ENCODE results near the gene SOCS1.

Gene SOCS1

GRCh38 chr16:11278681-11279628, 23.0 kb upstream of the SOCS1 start:
- Histone ChIP-seq H3K14ac (ENCODE audit: low read length) (no peak overlapping the region), H3K27ac (ENCODE audit: low read depth, low read length) (no peak overlapping the region), H4K8ac (ENCODE audit: low read depth, low read length) (no peak overlapping the region), H3K36me3 (ENCODE audit: control insufficient read depth in 1 of 2, insufficient read depth in 2 of 2, low read length in 2 of 2) (no peaks in the 10 kb centered on the region), H2AFZ (ENCODE audit: insufficient read depth, low read length, poor library complexity) (no peak overlapping the region), H3K79me2 (ENCODE audit: control insufficient read depth, insufficient read depth, low read length, poor library complexity) (no peaks in the 10 kb centered on the region), H3K4me2 (ENCODE audit: low read length) (no peak overlapping the region), H2BK5ac (ENCODE audit: low read depth, low read length, poor library complexity) (no peak overlapping the region), H3K79me1 (ENCODE audit: low read length) (no peaks in the 10 kb centered on the region), H3K4me3 (ENCODE audit: low read depth, low read length) (no peak overlapping the region), H2BK12ac (ENCODE audit: low read length) (no peak overlapping the region), H3K18ac (ENCODE audit: low read length) (no peak overlapping the region), H4K91ac (ENCODE audit: low read depth, low read length) (no peak overlapping the region), H3K23ac (ENCODE audit: low read length) (no peak overlapping the region), H2BK120ac (ENCODE audit: insufficient read depth, low read length, poor library complexity) (no peak overlapping the region), H3K9ac (ENCODE audit: low read length) (no peak overlapping the region), H3K4ac (ENCODE audit: low read depth, low read length) (no peak overlapping the region), H3K9me3 (ENCODE audit: insufficient read depth, low read depth, low read length) (no peaks in the 10 kb centered on the region), H4K12ac (ENCODE audit: low read depth, low read length) (no peak overlapping the region), H3K27me3 (ENCODE audit: insufficient read depth, low read length) (no peaks in the 10 kb centered on the region), H2AK5ac (ENCODE audit: low read length) (no peak overlapping the region), H3K4me1 (ENCODE audit: control insufficient read depth in 1 of 2, insufficient read depth in 2 of 2, low read length in 2 of 2) (no peaks in the 10 kb centered on the region)
- no peak for DNase-seq
- no CpG with 5 or more reads among the region's 7 CpGs for WGBS (ENCODE audit: extremely low coverage, insufficient coverage, insufficient read length)

- Histone ChIP-seq H2BK5ac (ENCODE audit: low read depth, low read length, poor library complexity) (no peak overlapping the region), H4K91ac (ENCODE audit: low read depth, low read length) (no peak overlapping the region), H3K79me1 (ENCODE audit: low read length) (no peaks in the 10 kb centered on the region), H3K27me3 (ENCODE audit: insufficient read depth, low read length) (no peaks in the 10 kb centered on the region), H4K8ac (ENCODE audit: low read depth, low read length) (no peak overlapping the region), H2AFZ (ENCODE audit: insufficient read depth, low read length, poor library complexity) (no peak overlapping the region), H3K18ac (ENCODE audit: low read length) (no peak overlapping the region), H4K12ac (ENCODE audit: low read depth, low read length) (no peak overlapping the region), H3K4me3 (ENCODE audit: low read depth, low read length) (no peak overlapping the region), H3K14ac (ENCODE audit: low read length) (no peak overlapping the region), H3K9ac (ENCODE audit: low read length) (no peak overlapping the region), H3K36me3 (ENCODE audit: control insufficient read depth in 1 of 2, insufficient read depth in 2 of 2, low read length in 2 of 2) (no peaks in the 10 kb centered on the region), H2BK12ac (ENCODE audit: low read length) (no peak overlapping the region), H3K4ac (ENCODE audit: low read depth, low read length) (no peak overlapping the region), H2BK120ac (ENCODE audit: insufficient read depth, low read length, poor library complexity) (no peak overlapping the region), H2AK5ac (ENCODE audit: low read length) (no peak overlapping the region), H3K27ac (ENCODE audit: low read depth, low read length) (no peak overlapping the region), H3K23ac (ENCODE audit: low read length) (no peak overlapping the region), H3K4me1 (ENCODE audit: control insufficient read depth in 1 of 2, insufficient read depth in 2 of 2, low read length in 2 of 2) (peaks cover 0 to 5% of the 10 kb centered on the region in 2 experiments), H3K9me3 (ENCODE audit: insufficient read depth, low read depth, low read length) (no peaks in the 10 kb centered on the region), H3K79me2 (ENCODE audit: control insufficient read depth, insufficient read depth, low read length, poor library complexity) (no peaks in the 10 kb centered on the region), H3K4me2 (ENCODE audit: low read length) (no peak overlapping the region)
- no CpG with 5 or more reads among the region's 12 CpGs for WGBS (ENCODE audit: extremely low coverage, insufficient coverage, insufficient read length)
- no peak for DNase-seq
These were observed 21.8 kb upstream of the SOCS1 start for GRCh38 chr16:11277607-11278337.

GRCh38 chr16:11276896-11277593, 21.0 kb upstream of the SOCS1 start:
- H3K79me1 ChIP-seq (ENCODE audit: low read length): no peaks in the 10 kb centered on the region

GRCh38 chr16:11276143-11276895, 20.3 kb upstream of the SOCS1 start, which contains the start of gene PRM2:
PRM2 (minus strand) TSS chr16:11276480; CDS start chr16:11276370, 110 bp downstream.
- no peak within 1 kb of the TSS for H2AFZ ChIP-seq (ENCODE audit: insufficient read depth, low read length, poor library complexity)
- H3K79me2 ChIP-seq (ENCODE audit: control insufficient read depth, insufficient read depth, low read length, poor library complexity): no peaks in the 10 kb centered on the region
- no peaks in the 10 kb centered on the region for H3K27me3 ChIP-seq (ENCODE audit: insufficient read depth, low read length)
- no peak within 1 kb of the TSS for H3K9ac ChIP-seq (ENCODE audit: low read length)
- peak within 1 kb of the TSS; percentile 26 for H3K4me3 ChIP-seq (ENCODE audit: low read depth, low read length)
- H3K27ac ChIP-seq (ENCODE audit: low read depth, low read length): no peak within 1 kb of the TSS
- H2BK12ac ChIP-seq (ENCODE audit: low read length): no peak within 1 kb of the TSS
- no peak within 1 kb of the TSS for H3K4ac ChIP-seq (ENCODE audit: low read depth, low read length)
- no peak within 1 kb of the TSS for H4K91ac ChIP-seq (ENCODE audit: low read depth, low read length)
- no peak within 1 kb of the TSS for H2BK5ac ChIP-seq (ENCODE audit: low read depth, low read length, poor library complexity)
- no peaks in the 10 kb centered on the region for H3K36me3 ChIP-seq (ENCODE audit: control insufficient read depth in 1 of 2, insufficient read depth in 2 of 2, low read length in 2 of 2)
- no peaks in the 10 kb centered on the region for H3K79me1 ChIP-seq (ENCODE audit: low read length)
- no peak within 1 kb of the TSS for H3K14ac ChIP-seq (ENCODE audit: low read length)
- H2BK120ac ChIP-seq (ENCODE audit: insufficient read depth, low read length, poor library complexity): no peak within 1 kb of the TSS
- H2AK5ac ChIP-seq (ENCODE audit: low read length): no peak within 1 kb of the TSS
- H3K18ac ChIP-seq (ENCODE audit: low read length): no peak within 1 kb of the TSS
- H3K23ac ChIP-seq (ENCODE audit: low read length): no peak within 1 kb of the TSS
- no peak within 1 kb of the TSS for H4K8ac ChIP-seq (ENCODE audit: low read depth, low read length)
- peaks cover 0 to 5% of the 10 kb centered on the region in 2 experiments for H3K4me1 ChIP-seq (ENCODE audit: control insufficient read depth in 1 of 2, insufficient read depth in 2 of 2, low read length in 2 of 2)
- peaks cover 2% of the 10 kb centered on the region for H3K9me3 ChIP-seq (ENCODE audit: insufficient read depth, low read depth, low read length)
- peak in 1 of 2 donors; percentile 19 for DNase-seq
- no CpG with 5 or more reads among the region's 26 CpGs for WGBS (ENCODE audit: extremely low coverage, insufficient coverage, insufficient read length)
- no peak within 1 kb of the TSS for H4K12ac ChIP-seq (ENCODE audit: low read depth, low read length)
- no peak within 1 kb of the TSS for H3K4me2 ChIP-seq (ENCODE audit: low read length)

More at GRCh38 chr16:11276896-11277593, 21.0 kb upstream of the SOCS1 start:
- Histone ChIP-seq H3K14ac (ENCODE audit: low read length) (no peak overlapping the region), H4K8ac (ENCODE audit: low read depth, low read length) (no peak overlapping the region), H2AK5ac (ENCODE audit: low read length) (no peak overlapping the region), H4K91ac (ENCODE audit: low read depth, low read length) (no peak overlapping the region), H2AFZ (ENCODE audit: insufficient read depth, low read length, poor library complexity) (no peak overlapping the region), H3K4me2 (ENCODE audit: low read length) (no peak overlapping the region), H3K9ac (ENCODE audit: low read length) (no peak overlapping the region), H3K27ac (ENCODE audit: low read depth, low read length) (no peak overlapping the region), H3K18ac (ENCODE audit: low read length) (no peak overlapping the region), H4K12ac (ENCODE audit: low read depth, low read length) (no peak overlapping the region), H2BK120ac (ENCODE audit: insufficient read depth, low read length, poor library complexity) (no peak overlapping the region), H3K79me2 (ENCODE audit: control insufficient read depth, insufficient read depth, low read length, poor library complexity) (no peaks in the 10 kb centered on the region), H3K4ac (ENCODE audit: low read depth, low read length) (no peak overlapping the region), H2BK12ac (ENCODE audit: low read length) (no peak overlapping the region), H3K4me3 (ENCODE audit: low read depth, low read length) (no peak overlapping the region), H3K23ac (ENCODE audit: low read length) (no peak overlapping the region), H3K36me3 (ENCODE audit: control insufficient read depth in 1 of 2, insufficient read depth in 2 of 2, low read length in 2 of 2) (no peaks in the 10 kb centered on the region), H2BK5ac (ENCODE audit: low read depth, low read length, poor library complexity) (no peak overlapping the region), H3K9me3 (ENCODE audit: insufficient read depth, low read depth, low read length) (no peaks in the 10 kb centered on the region), H3K27me3 (ENCODE audit: insufficient read depth, low read length) (no peaks in the 10 kb centered on the region), H3K4me1 (ENCODE audit: control insufficient read depth in 1 of 2, insufficient read depth in 2 of 2, low read length in 2 of 2) (peaks cover 0 to 5% of the 10 kb centered on the region in 2 experiments)
- DNase-seq: peak; percentile 33 to 60
- WGBS (ENCODE audit: extremely low coverage, insufficient coverage, insufficient read length): no CpG with 5 or more reads among the region's 11 CpGs
